ENCODE data around the gene GALP.

- TF ChIP-seq, protein P1, sequence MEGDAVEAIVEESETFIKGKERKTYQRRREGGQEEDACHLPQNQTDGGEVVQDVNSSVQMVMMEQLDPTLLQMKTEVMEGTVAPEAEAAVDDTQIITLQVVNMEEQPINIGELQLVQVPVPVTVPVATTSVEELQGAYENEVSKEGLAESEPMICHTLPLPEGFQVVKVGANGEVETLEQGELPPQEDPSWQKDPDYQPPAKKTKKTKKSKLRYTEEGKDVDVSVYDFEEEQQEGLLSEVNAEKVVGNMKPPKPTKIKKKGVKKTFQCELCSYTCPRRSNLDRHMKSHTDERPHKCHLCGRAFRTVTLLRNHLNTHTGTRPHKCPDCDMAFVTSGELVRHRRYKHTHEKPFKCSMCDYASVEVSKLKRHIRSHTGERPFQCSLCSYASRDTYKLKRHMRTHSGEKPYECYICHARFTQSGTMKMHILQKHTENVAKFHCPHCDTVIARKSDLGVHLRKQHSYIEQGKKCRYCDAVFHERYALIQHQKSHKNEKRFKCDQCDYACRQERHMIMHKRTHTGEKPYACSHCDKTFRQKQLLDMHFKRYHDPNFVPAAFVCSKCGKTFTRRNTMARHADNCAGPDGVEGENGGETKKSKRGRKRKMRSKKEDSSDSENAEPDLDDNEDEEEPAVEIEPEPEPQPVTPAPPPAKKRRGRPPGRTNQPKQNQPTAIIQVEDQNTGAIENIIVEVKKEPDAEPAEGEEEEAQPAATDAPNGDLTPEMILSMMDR (IDR thresholded peaks at IDR 0.05; ENCODE audit: low read depth, low read length), result no peak
- no peak for TF ChIP-seq POLR2A (IDR thresholded peaks at IDR 0.05; ENCODE audit: extremely low read depth, insufficient read length)
- TF ChIP-seq, protein P2, sequence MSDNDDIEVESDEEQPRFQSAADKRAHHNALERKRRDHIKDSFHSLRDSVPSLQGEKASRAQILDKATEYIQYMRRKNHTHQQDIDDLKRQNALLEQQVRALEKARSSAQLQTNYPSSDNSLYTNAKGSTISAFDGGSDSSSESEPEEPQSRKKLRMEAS (IDR thresholded peaks at IDR 0.05; ENCODE audit: low read depth, low read length), result no peak
- TF ChIP-seq MYC (IDR thresholded peaks at IDR 0.05; ENCODE audit: low read depth, low read length), result no peak
Observed at GRCh38 chr19:56209091-56209490, 33.3 kb downstream of the GALP start.

All from NB4 (cell line).